H1 (cell line): ENCODE data around the gene EAPP. TPM values are rescaled to one million over a fixed set of nuclear protein-coding genes. Genes with fewer than 3 reads are reported as not detected.

Experiments used
- MAFK ChIP-seq: IDR thresholded peaks from 2 replicates; pipeline ENCODE4 v1.6.1; 2012; ENCODE audit warnings: low read depth, mild to moderate bottlenecking, improper control_type of control experiment, low read length
- SAP30 ChIP-seq: fragments of 300-600 bp; sonication (generic); IDR thresholded peaks from 2 replicates; pipeline ENCODE4 v1.7.1; 2012; ENCODE audit warnings: low read length, moderate library complexity, mild to moderate bottlenecking, inconsistent platforms; ENCODE audit not compliant: insufficient read depth, insufficient replicate concordance
- SRF ChIP-seq: IDR thresholded peaks from 2 replicates; pipeline ENCODE4 v1.6.1; 2011; ENCODE audit warnings: mild to moderate bottlenecking, low read depth, low read length, moderate library complexity
- TBP ChIP-seq: IDR thresholded peaks from 2 replicates; pipeline ENCODE4 v1.6.1; 2011; ENCODE audit warnings: low read depth, low read length, improper control_type of control experiment
- TCF12 ChIP-seq: IDR thresholded peaks from 2 replicates; pipeline ENCODE4 v1.6.1; 2011; ENCODE audit warnings: low read depth, mild to moderate bottlenecking, low read length
- TEAD4 ChIP-seq: IDR thresholded peaks from 2 replicates; pipeline ENCODE4 v1.6.1; 2012; ENCODE audit warnings: low read depth, low read length, inconsistent platforms, mixed read lengths
- polyA plus RNA-seq, 7 experiments: library from polyadenylated mRNA; depleted of rRNA in 3 of 7; stranded (reverse) in 5 of 7; unstranded in 2 of 7; fragments of >200 nt in 5 of 7; fragments of 200-250 nt in 2 of 7; gene quantifications; 1 replicate in 5 of 7; 2 replicates in 1 of 7; 4 replicates in 1 of 7; pipeline versions ENCODE4 v1.2.1 to v1.2.3, GENCODE V29; 2011 to 2013; ENCODE audit warnings: missing spikeins in 2 of 7, mixed read lengths in 2 of 7
- total RNA-seq: library from RNA; stranded (reverse); fragmentation: NEBNext Ultra II Directional; extraction: Animal tissue kit (Norgen Biotek cat#: 25700); gene quantifications from 2 replicates; pipeline ENCODE4 v1.2.1, GENCODE V29; 2021
- TF ChIP-seq, protein P1 (sequence below): fragments of 300-600 bp; sonication (generic); IDR thresholded peaks from 2 replicates; pipeline ENCODE4 v1.7.1; 2012; ENCODE audit warnings: low read length, moderate library complexity, mild to moderate bottlenecking, inconsistent platforms; ENCODE audit not compliant: insufficient replicate concordance
- TF ChIP-seq, protein P2 (sequence below): IDR thresholded peaks from 2 replicates; pipeline ENCODE4 v1.6.1; 2012; ENCODE audit warnings: inconsistent platforms

EAPP gene
- total and polyA plus RNA-seq, 2 of the 8 experiments (the other 6 are each of a cell fraction or from before 2014, with no cell fraction given): 18.3 to 28.7 TPM

DNA sequence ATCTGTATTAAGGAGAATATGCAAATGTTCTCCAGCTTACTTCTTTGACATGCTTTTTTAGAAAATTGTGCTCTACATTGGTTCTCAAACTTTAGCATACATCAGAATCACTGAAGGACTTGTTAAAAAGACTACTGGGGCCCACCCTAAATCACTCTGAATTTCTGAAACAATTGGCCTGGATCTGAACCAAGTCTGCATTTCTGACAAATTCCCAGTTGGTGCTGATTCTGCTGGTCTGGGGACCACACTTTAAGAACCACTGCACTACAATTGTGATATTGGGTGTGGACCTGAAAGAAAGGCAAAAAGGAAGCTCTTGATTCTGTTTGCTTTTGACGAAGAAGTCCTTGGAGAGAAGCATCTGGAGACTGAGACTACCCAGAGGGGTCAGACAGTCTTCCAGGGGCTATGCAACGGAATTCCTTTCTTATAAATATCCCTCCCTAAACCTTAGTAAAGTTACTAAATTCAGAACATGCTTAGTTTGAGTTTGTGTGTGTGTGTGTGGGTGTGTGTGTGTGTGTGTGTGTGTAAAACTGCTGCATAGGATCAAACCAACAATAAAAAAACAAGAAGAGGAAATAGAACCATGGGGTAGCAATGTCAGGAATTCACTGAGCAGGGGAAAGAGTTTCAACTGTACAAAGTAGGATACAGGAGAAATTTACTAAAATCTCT is 36.8 kb downstream of the EAPP start (continued):
- TF ChIP-seq, protein P1, sequence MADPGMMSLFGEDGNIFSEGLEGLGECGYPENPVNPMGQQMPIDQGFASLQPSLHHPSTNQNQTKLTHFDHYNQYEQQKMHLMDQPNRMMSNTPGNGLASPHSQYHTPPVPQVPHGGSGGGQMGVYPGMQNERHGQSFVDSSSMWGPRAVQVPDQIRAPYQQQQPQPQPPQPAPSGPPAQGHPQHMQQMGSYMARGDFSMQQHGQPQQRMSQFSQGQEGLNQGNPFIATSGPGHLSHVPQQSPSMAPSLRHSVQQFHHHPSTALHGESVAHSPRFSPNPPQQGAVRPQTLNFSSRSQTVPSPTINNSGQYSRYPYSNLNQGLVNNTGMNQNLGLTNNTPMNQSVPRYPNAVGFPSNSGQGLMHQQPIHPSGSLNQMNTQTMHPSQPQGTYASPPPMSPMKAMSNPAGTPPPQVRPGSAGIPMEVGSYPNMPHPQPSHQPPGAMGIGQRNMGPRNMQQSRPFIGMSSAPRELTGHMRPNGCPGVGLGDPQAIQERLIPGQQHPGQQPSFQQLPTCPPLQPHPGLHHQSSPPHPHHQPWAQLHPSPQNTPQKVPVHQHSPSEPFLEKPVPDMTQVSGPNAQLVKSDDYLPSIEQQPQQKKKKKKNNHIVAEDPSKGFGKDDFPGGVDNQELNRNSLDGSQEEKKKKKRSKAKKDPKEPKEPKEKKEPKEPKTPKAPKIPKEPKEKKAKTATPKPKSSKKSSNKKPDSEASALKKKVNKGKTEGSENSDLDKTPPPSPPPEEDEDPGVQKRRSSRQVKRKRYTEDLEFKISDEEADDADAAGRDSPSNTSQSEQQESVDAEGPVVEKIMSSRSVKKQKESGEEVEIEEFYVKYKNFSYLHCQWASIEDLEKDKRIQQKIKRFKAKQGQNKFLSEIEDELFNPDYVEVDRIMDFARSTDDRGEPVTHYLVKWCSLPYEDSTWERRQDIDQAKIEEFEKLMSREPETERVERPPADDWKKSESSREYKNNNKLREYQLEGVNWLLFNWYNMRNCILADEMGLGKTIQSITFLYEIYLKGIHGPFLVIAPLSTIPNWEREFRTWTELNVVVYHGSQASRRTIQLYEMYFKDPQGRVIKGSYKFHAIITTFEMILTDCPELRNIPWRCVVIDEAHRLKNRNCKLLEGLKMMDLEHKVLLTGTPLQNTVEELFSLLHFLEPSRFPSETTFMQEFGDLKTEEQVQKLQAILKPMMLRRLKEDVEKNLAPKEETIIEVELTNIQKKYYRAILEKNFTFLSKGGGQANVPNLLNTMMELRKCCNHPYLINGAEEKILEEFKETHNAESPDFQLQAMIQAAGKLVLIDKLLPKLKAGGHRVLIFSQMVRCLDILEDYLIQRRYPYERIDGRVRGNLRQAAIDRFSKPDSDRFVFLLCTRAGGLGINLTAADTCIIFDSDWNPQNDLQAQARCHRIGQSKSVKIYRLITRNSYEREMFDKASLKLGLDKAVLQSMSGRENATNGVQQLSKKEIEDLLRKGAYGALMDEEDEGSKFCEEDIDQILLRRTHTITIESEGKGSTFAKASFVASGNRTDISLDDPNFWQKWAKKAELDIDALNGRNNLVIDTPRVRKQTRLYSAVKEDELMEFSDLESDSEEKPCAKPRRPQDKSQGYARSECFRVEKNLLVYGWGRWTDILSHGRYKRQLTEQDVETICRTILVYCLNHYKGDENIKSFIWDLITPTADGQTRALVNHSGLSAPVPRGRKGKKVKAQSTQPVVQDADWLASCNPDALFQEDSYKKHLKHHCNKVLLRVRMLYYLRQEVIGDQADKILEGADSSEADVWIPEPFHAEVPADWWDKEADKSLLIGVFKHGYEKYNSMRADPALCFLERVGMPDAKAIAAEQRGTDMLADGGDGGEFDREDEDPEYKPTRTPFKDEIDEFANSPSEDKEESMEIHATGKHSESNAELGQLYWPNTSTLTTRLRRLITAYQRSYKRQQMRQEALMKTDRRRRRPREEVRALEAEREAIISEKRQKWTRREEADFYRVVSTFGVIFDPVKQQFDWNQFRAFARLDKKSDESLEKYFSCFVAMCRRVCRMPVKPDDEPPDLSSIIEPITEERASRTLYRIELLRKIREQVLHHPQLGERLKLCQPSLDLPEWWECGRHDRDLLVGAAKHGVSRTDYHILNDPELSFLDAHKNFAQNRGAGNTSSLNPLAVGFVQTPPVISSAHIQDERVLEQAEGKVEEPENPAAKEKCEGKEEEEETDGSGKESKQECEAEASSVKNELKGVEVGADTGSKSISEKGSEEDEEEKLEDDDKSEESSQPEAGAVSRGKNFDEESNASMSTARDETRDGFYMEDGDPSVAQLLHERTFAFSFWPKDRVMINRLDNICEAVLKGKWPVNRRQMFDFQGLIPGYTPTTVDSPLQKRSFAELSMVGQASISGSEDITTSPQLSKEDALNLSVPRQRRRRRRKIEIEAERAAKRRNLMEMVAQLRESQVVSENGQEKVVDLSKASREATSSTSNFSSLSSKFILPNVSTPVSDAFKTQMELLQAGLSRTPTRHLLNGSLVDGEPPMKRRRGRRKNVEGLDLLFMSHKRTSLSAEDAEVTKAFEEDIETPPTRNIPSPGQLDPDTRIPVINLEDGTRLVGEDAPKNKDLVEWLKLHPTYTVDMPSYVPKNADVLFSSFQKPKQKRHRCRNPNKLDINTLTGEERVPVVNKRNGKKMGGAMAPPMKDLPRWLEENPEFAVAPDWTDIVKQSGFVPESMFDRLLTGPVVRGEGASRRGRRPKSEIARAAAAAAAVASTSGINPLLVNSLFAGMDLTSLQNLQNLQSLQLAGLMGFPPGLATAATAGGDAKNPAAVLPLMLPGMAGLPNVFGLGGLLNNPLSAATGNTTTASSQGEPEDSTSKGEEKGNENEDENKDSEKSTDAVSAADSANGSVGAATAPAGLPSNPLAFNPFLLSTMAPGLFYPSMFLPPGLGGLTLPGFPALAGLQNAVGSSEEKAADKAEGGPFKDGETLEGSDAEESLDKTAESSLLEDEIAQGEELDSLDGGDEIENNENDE: no peak
- no peak for TF ChIP-seq SAP30
- TF ChIP-seq TCF12: no peak
- TF ChIP-seq TBP: no peak
- TF ChIP-seq, protein P2, sequence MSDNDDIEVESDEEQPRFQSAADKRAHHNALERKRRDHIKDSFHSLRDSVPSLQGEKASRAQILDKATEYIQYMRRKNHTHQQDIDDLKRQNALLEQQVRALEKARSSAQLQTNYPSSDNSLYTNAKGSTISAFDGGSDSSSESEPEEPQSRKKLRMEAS: no peak
- no peak for TF ChIP-seq MAFK
- no peak for TF ChIP-seq TEAD4
- no peak for TF ChIP-seq SRF
